Trophoblast cell (in vitro differentiated cells and primary cell): Measurements from ENCODE around the gene NOVA1.

Experiments used
- DNase-seq, 2 donors: peaks; one replicate each; pipeline ENCODE4 v3.0.0-alpha.2; 2016
- H2AFZ ChIP-seq: 2 replicates; pipeline ENCODE4 v1.6.1; 2013; ENCODE audit warnings: low read length, moderate library complexity, mild to moderate bottlenecking; ENCODE audit not compliant: insufficient read depth, poor library complexity
- H2AK5ac ChIP-seq: 2 replicates; pipeline ENCODE4 v1.6.1; 2013; ENCODE audit warnings: mild to moderate bottlenecking, low read length
- H2BK120ac ChIP-seq: 2 replicates; pipeline ENCODE4 v1.6.1; 2013; ENCODE audit warnings: low read length, mild to moderate bottlenecking, moderate library complexity; ENCODE audit not compliant: insufficient read depth, poor library complexity
- H2BK12ac ChIP-seq: 2 replicates; pipeline ENCODE4 v1.6.1; 2013; ENCODE audit warnings: mild to moderate bottlenecking, low read length, moderate library complexity
- H2BK5ac ChIP-seq: 2 replicates; pipeline ENCODE4 v1.6.1; 2013; ENCODE audit warnings: low read length, low read depth, moderate library complexity, mild to moderate bottlenecking; ENCODE audit not compliant: poor library complexity
- H3K14ac ChIP-seq: 2 replicates; pipeline ENCODE4 v1.6.1; 2013; ENCODE audit warnings: mild to moderate bottlenecking, low read length
- H3K18ac ChIP-seq: 2 replicates; pipeline ENCODE4 v1.6.1; 2013; ENCODE audit warnings: mild to moderate bottlenecking, low read length
- H3K23ac ChIP-seq: 2 replicates; pipeline ENCODE4 v1.6.1; 2013; ENCODE audit warnings: low read length
- H3K27ac ChIP-seq: 2 replicates; pipeline ENCODE4 v1.5.1; 2013; ENCODE audit warnings: low read depth, mild to moderate bottlenecking, inconsistent platforms, low read length, moderate library complexity
- H3K27me3 ChIP-seq: 2 replicates; pipeline ENCODE4 v1.6.1; 2013; ENCODE audit warnings: inconsistent platforms, mild to moderate bottlenecking, low read length, moderate library complexity; ENCODE audit not compliant: insufficient read depth
- H3K36me3 ChIP-seq, 2 experiments: 1 replicate in 1 of 2; 2 replicates in 1 of 2; pipeline ENCODE4 v1.6.1; 2013; ENCODE audit warnings: low read length in 2 of 2, mild to moderate bottlenecking in 2 of 2, moderate library complexity in 1 of 2; ENCODE audit not compliant: insufficient read depth in 2 of 2, control insufficient read depth in 1 of 2
- H3K4ac ChIP-seq: 2 replicates; pipeline ENCODE4 v1.6.1; 2013; ENCODE audit warnings: low read depth, mild to moderate bottlenecking, low read length, moderate library complexity
- H3K4me1 ChIP-seq, 2 experiments: 1 replicate in 1 of 2; 2 replicates in 1 of 2; pipeline ENCODE4 v1.6.1; 2013; ENCODE audit warnings: low read length in 2 of 2, mild to moderate bottlenecking in 2 of 2, moderate library complexity in 1 of 2; ENCODE audit not compliant: insufficient read depth in 2 of 2, control insufficient read depth in 1 of 2
- H3K4me2 ChIP-seq: 2 replicates; pipeline ENCODE4 v1.6.1; 2013; ENCODE audit warnings: inconsistent platforms, mild to moderate bottlenecking, low read length, moderate library complexity
- H3K4me3 ChIP-seq: 2 replicates; pipeline ENCODE4 v1.5.1; 2013; ENCODE audit warnings: mild to moderate bottlenecking, low read depth, low read length, inconsistent platforms
- H3K79me1 ChIP-seq: one replicate; pipeline ENCODE4 v1.6.1; 2013; ENCODE audit warnings: low read length
- H3K79me2 ChIP-seq: 2 replicates; pipeline ENCODE4 v1.6.1; 2013; ENCODE audit warnings: low read length, mild to moderate bottlenecking; ENCODE audit not compliant: control insufficient read depth, insufficient read depth, poor library complexity
- H3K9ac ChIP-seq: 2 replicates; pipeline ENCODE4 v1.6.1; 2013; ENCODE audit warnings: mild to moderate bottlenecking, low read length
- H3K9me3 ChIP-seq: 2 replicates; pipeline ENCODE4 v1.6.1; 2013; ENCODE audit warnings: low read depth, mild to moderate bottlenecking, control low read depth, inconsistent platforms, low read length; ENCODE audit not compliant: insufficient read depth
- H4K12ac ChIP-seq: 2 replicates; pipeline ENCODE4 v1.6.1; 2013; ENCODE audit warnings: low read depth, mild to moderate bottlenecking, low read length, moderate library complexity
- H4K8ac ChIP-seq: 2 replicates; pipeline ENCODE4 v1.6.1; 2013; ENCODE audit warnings: low read depth, mild to moderate bottlenecking, low read length, moderate library complexity
- H4K91ac ChIP-seq: one replicate; pipeline ENCODE4 v1.6.1; 2013; ENCODE audit warnings: low read depth, mild to moderate bottlenecking, low read length, moderate library complexity
- WGBS: extraction: QIAGEN DNeasy Blood & Tissue Kit; methylation state at CpG from one replicate; pipeline ENCODE4 v1.1.7; 2013; ENCODE audit warnings: missing lambda C conversion rate; ENCODE audit not compliant: insufficient read length, insufficient coverage; ENCODE audit errors: extremely low coverage; 5-methylcytosine and 5-hydroxymethylcytosine counted together

Gene NOVA1

GRCh38 chr14:26554069-26554772 is 43.6 kb downstream of the NOVA1 start:
- H3K27me3 ChIP-seq: no peaks in the 10 kb centered on the region
- no peaks in the 10 kb centered on the region for H3K79me1 ChIP-seq
- H3K23ac ChIP-seq: no peak overlapping the region
- H4K8ac ChIP-seq: no peak overlapping the region
- H3K36me3 ChIP-seq: no peaks in the 10 kb centered on the region
- no peaks in the 10 kb centered on the region for H3K9me3 ChIP-seq
- H3K4me3 ChIP-seq: no peak overlapping the region
- no peak for DNase-seq
- no peaks in the 10 kb centered on the region for H3K4me1 ChIP-seq
- H3K18ac ChIP-seq: no peak overlapping the region
- WGBS: no CpG with 5 or more reads among the region's 1 CpG
- H2AK5ac ChIP-seq: no peak overlapping the region
- no peak overlapping the region for H2AFZ ChIP-seq
- no peak overlapping the region for H3K4ac ChIP-seq
- H2BK120ac ChIP-seq: no peak overlapping the region
- no peak overlapping the region for H3K27ac ChIP-seq
- no peak overlapping the region for H3K4me2 ChIP-seq
- H3K9ac ChIP-seq: no peak overlapping the region
- H2BK5ac ChIP-seq: no peak overlapping the region
- H2BK12ac ChIP-seq: no peak overlapping the region
- H4K91ac ChIP-seq: no peak overlapping the region
- H3K14ac ChIP-seq: no peak overlapping the region
- H4K12ac ChIP-seq: no peak overlapping the region
- no peaks in the 10 kb centered on the region for H3K79me2 ChIP-seq

GRCh38 chr14:26549571-26549970 is 48.3 kb downstream of the NOVA1 start:
- H2AFZ ChIP-seq: no peak overlapping the region
- no CpG with 5 or more reads among the region's 3 CpGs for WGBS

GRCh38 chr14:26548406-26548805 is 49.4 kb downstream of the NOVA1 start:
- Histone ChIP-seq H2AK5ac (no peak overlapping the region), H2AFZ (no peak overlapping the region), H3K23ac (no peak overlapping the region), H2BK120ac (no peak overlapping the region), H3K79me1 (no peaks in the 10 kb centered on the region), H3K36me3 (no peaks in the 10 kb centered on the region), H3K4me1 (no peaks in the 10 kb centered on the region), H4K91ac (no peak overlapping the region), H3K4me3 (no peak overlapping the region), H3K27ac (no peak overlapping the region), H3K14ac (no peak overlapping the region), H2BK12ac (no peak overlapping the region), H4K12ac (no peak overlapping the region), H3K4me2 (no peak overlapping the region), H3K27me3 (no peaks in the 10 kb centered on the region), H3K18ac (no peak overlapping the region), H3K9ac (no peak overlapping the region), H2BK5ac (no peak overlapping the region), H3K4ac (no peak overlapping the region), H3K79me2 (no peaks in the 10 kb centered on the region), H3K9me3 (no peaks in the 10 kb centered on the region), H4K8ac (no peak overlapping the region)
- DNase-seq: no peak

More at GRCh38 chr14:26549571-26549970, 48.3 kb downstream of the NOVA1 start:
- no peak for DNase-seq
- no peak overlapping the region for H3K14ac ChIP-seq
- H3K9ac ChIP-seq: peak overlapping the region; percentile 26
- no peak overlapping the region for H3K23ac ChIP-seq
- no peak overlapping the region for H2BK120ac ChIP-seq
- no peak overlapping the region for H4K91ac ChIP-seq
- no peak overlapping the region for H2BK5ac ChIP-seq
- no peak overlapping the region for H4K12ac ChIP-seq
- no peaks in the 10 kb centered on the region for H3K79me2 ChIP-seq
- no peaks in the 10 kb centered on the region for H3K4me1 ChIP-seq
- H3K9me3 ChIP-seq: no peaks in the 10 kb centered on the region
- no peak overlapping the region for H3K27ac ChIP-seq
- no peak overlapping the region for H3K18ac ChIP-seq
- H2AK5ac ChIP-seq: no peak overlapping the region
- H3K36me3 ChIP-seq: no peaks in the 10 kb centered on the region
- H3K79me1 ChIP-seq: no peaks in the 10 kb centered on the region
- H3K4me3 ChIP-seq: no peak overlapping the region
- H4K8ac ChIP-seq: no peak overlapping the region
- H3K4ac ChIP-seq: no peak overlapping the region
- no peak overlapping the region for H3K4me2 ChIP-seq
- H3K27me3 ChIP-seq: no peaks in the 10 kb centered on the region
- no peak overlapping the region for H2BK12ac ChIP-seq

GRCh38 chr14:26538176-26538575 is 59.7 kb downstream of the NOVA1 start:
- Histone ChIP-seq H3K79me1 (no peaks in the 10 kb centered on the region), H3K27me3 (no peaks in the 10 kb centered on the region), H2AFZ (no peak overlapping the region), H2AK5ac (no peak overlapping the region), H3K9me3 (no peaks in the 10 kb centered on the region), H2BK12ac (no peak overlapping the region), H3K4me3 (no peak overlapping the region), H3K27ac (no peak overlapping the region), H4K8ac (no peak overlapping the region), H4K12ac (no peak overlapping the region), H3K14ac (no peak overlapping the region), H3K4me1 (no peaks in the 10 kb centered on the region), H3K18ac (no peak overlapping the region), H2BK120ac (no peak overlapping the region), H3K79me2 (no peaks in the 10 kb centered on the region), H3K4me2 (no peak overlapping the region), H2BK5ac (no peak overlapping the region), H3K23ac (no peak overlapping the region), H3K9ac (no peak overlapping the region), H4K91ac (no peak overlapping the region), H3K36me3 (no peaks in the 10 kb centered on the region), H3K4ac (no peak overlapping the region)
- DNase-seq: no peak
- no CpG with 5 or more reads among the region's 1 CpG for WGBS
